Esophagus (tissue), 2 donors: ENCODE results near the gene NDUFC1. TPM values are rescaled to one million over a fixed set of nuclear protein-coding genes. Genes with fewer than 3 reads are reported as not detected.

Source experiments
- H3K27ac ChIP-seq, 2 donors: one replicate each; pipeline ENCODE4 v1.5.1; 2013; ENCODE audit warnings: low read depth in 2 of 2, mild to moderate bottlenecking in 2 of 2, inconsistent platforms in 1 of 2, low read length in 1 of 2, moderate library complexity in 1 of 2
- H3K27me3 ChIP-seq, 2 donors: one replicate each; pipeline ENCODE4 v1.6.1; 2013; ENCODE audit warnings: low read length in 2 of 2, control low read depth in 1 of 2, mild to moderate bottlenecking in 1 of 2; ENCODE audit not compliant: insufficient read depth in 2 of 2, control insufficient read depth in 1 of 2
- H3K36me3 ChIP-seq, 2 donors: one replicate each; pipeline ENCODE4 v1.6.1; 2013; ENCODE audit warnings: low read length in 1 of 2; ENCODE audit not compliant: control insufficient read depth in 2 of 2, insufficient read depth in 2 of 2
- H3K4me1 ChIP-seq, 2 donors: one replicate each; pipeline ENCODE4 v1.6.1; 2013; ENCODE audit warnings: low read length in 1 of 2; ENCODE audit not compliant: control insufficient read depth in 2 of 2, insufficient read depth in 2 of 2
- H3K4me3 ChIP-seq, 2 donors: one replicate each; pipeline ENCODE4 v1.5.1; 2013; ENCODE audit warnings: low read length in 2 of 2, mild to moderate bottlenecking in 2 of 2, low read depth in 1 of 2, moderate library complexity in 1 of 2
- H3K9me3 ChIP-seq, 2 donors: one replicate each; pipeline ENCODE4 v1.6.1; 2013; ENCODE audit warnings: mild to moderate bottlenecking in 2 of 2, low read depth in 1 of 2, low read length in 1 of 2, moderate library complexity in 1 of 2; ENCODE audit not compliant: control insufficient read depth in 2 of 2, insufficient read depth in 1 of 2
- WGBS, 2 donors: extraction: QIAGEN DNeasy Blood & Tissue Kit; methylation state at CpG; one replicate each; pipeline ENCODE4 v1.1.7; 2013; 5-methylcytosine and 5-hydroxymethylcytosine counted together
- polyA plus RNA-seq, 2 donors: library from polyadenylated mRNA; stranded (reverse); fragments of 200-250 nt; gene quantifications; one replicate each; pipeline ENCODE4 v1.2.3, GENCODE V29; 2013
- donor health status: healthy with polysubstance abuse.
- donor health status: Bipolar disorder and iron deficiency.

NDUFC1 gene
- polyA plus RNA-seq, 2 donors: 79.0 to 102 TPM

- no peaks in the 10 kb centered on the region for H3K27me3 ChIP-seq
- H3K27ac ChIP-seq: no peak overlapping the region
- 67 to 77% methylated on average over 2 of the region's 2 CpGs for WGBS, 2 donors
- H3K36me3 ChIP-seq: no peaks in the 10 kb centered on the region
- H3K9me3 ChIP-seq: no peaks in the 10 kb centered on the region
- H3K4me3 ChIP-seq: no peak overlapping the region
- no peaks in the 10 kb centered on the region for H3K4me1 ChIP-seq
Observed at GRCh38 chr4:139242511-139243051, 59.7 kb downstream of the NDUFC1 start.

GRCh38 chr4:139241784-139242151 lies 60.5 kb downstream of the NDUFC1 start:
- 95 to 96% methylated on average over 12 of the region's 12 CpGs for WGBS, 2 donors
- H3K9me3 ChIP-seq: no peaks in the 10 kb centered on the region
- H3K4me1 ChIP-seq: no peaks in the 10 kb centered on the region
- no peak overlapping the region for H3K27ac ChIP-seq
- H3K36me3 ChIP-seq: no peaks in the 10 kb centered on the region
- no peak overlapping the region for H3K4me3 ChIP-seq
- H3K27me3 ChIP-seq: no peaks in the 10 kb centered on the region

GRCh38 chr4:139241086-139241783 lies 61.0 kb downstream of the NDUFC1 start:
- H3K36me3 ChIP-seq: no peaks in the 10 kb centered on the region
- WGBS, 2 donors: 89 to 92% methylated on average over 11 of the region's 11 CpGs
- no peaks in the 10 kb centered on the region for H3K9me3 ChIP-seq
- no peaks in the 10 kb centered on the region for H3K4me1 ChIP-seq
- H3K4me3 ChIP-seq: no peak overlapping the region
- no peak overlapping the region for H3K27ac ChIP-seq
- no peaks in the 10 kb centered on the region for H3K27me3 ChIP-seq

Other genes starting within 250 kb of the NDUFC1 start
- gene ELF2, start 125.3 kb downstream of the NDUFC1 start, polyA plus RNA-seq: 10 to 100 TPM; 12.4 to 13.6 TPM
- under 1 TPM; 0.18 to 0.24 TPM for gene MGARP, start 22.3 kb downstream of the NDUFC1 start, polyA plus RNA-seq
- gene NAA15, start 972 bp downstream of the NDUFC1 start, polyA plus RNA-seq: 10 to 100 TPM in 1 of 2 donors, 1 to 10 TPM in 1; 5.6 to 11.4 TPM
- 1 to 10 TPM; 1.8 to 2.3 TPM for gene RAB33B, start 151.6 kb upstream of the NDUFC1 start, polyA plus RNA-seq